Smooth muscle cell (in vitro differentiated cells): ENCODE measurements around the gene COG1. TPM values are rescaled to one million over a fixed set of nuclear protein-coding genes. Genes with fewer than 3 reads are reported as not detected.

Experiments
- DNase-seq: peaks from one replicate; lab custom pipeline; 2025; ENCODE audit not compliant: unreplicated experiment; lab: John Stamatoyannopoulos, UW
- H2AFZ ChIP-seq: fragments of 200-600 bp; sonication (generic); 2 replicates; pipeline ENCODE4 v1.6.0; 2016; ENCODE audit warnings: antibody characterized with exemption, low read depth, mild to moderate bottlenecking
- H3F3A ChIP-seq: fragments of 200-600 bp; sonication (generic); 2 replicates; pipeline ENCODE4 v1.6.0; 2017; ENCODE audit warnings: antibody characterized with exemption, low read depth
- H3K27ac ChIP-seq: fragments of 200-600 bp; sonication (generic); 2 replicates; pipeline ENCODE4 v1.5.1; 2016; ENCODE audit warnings: low read depth, mild to moderate bottlenecking
- H3K27me3 ChIP-seq: fragments of 200-600 bp; sonication (generic); 2 replicates; pipeline ENCODE4 v1.6.1; 2016; ENCODE audit warnings: low read depth, mild to moderate bottlenecking
- H3K36me3 ChIP-seq: fragments of 200-600 bp; sonication (generic); 2 replicates; pipeline ENCODE4 v1.5.1; 2016; ENCODE audit warnings: low read depth
- H3K4me1 ChIP-seq: fragments of 200-600 bp; sonication (generic); 2 replicates; pipeline ENCODE4 v1.5.1; 2016; ENCODE audit warnings: low read depth
- H3K4me2 ChIP-seq: fragments of 200-600 bp; sonication (generic); 2 replicates; pipeline ENCODE4 v1.6.0; 2016; ENCODE audit warnings: mild to moderate bottlenecking
- H3K4me3 ChIP-seq: fragments of 200-600 bp; sonication (generic); 2 replicates; pipeline ENCODE4 v1.5.1; 2016; ENCODE audit warnings: mild to moderate bottlenecking
- H3K79me2 ChIP-seq: fragments of 200-600 bp; sonication (generic); 2 replicates; pipeline ENCODE4 v1.6.0; 2016; ENCODE audit warnings: low read depth, mild to moderate bottlenecking
- H3K9ac ChIP-seq: fragments of 200-600 bp; sonication (generic); 2 replicates; pipeline ENCODE4 v1.6.0; 2016; ENCODE audit warnings: low read depth
- H3K9me3 ChIP-seq: fragments of 200-600 bp; sonication (generic); replicated peaks from 2 replicates; pipeline ENCODE4 v1.5.1; 2016; ENCODE audit warnings: low read depth
- H4K20me1 ChIP-seq: fragments of 200-600 bp; sonication (generic); 2 replicates; pipeline ENCODE4 v1.6.0; 2016; ENCODE audit warnings: low read depth
- WGBS: methylation state at CpG from one replicate; pipeline ENCODE4 v1.1.7; 2016; ENCODE audit warnings: low lambda C conversion rate; 5-methylcytosine and 5-hydroxymethylcytosine counted together
- polyA plus RNA-seq: library from polyadenylated mRNA; unstranded; fragments of >200 nt; fragmentation: Nextera tagmentation; extraction: Ambion mirVana; gene quantifications from 2 replicates; pipeline ENCODE4 v1.2.1, GENCODE V29; 2016
- total RNA-seq: library from RNA; depleted of rRNA; stranded (reverse); fragments of >200 nt; gene quantifications from 2 replicates; pipeline ENCODE4 v1.2.3, GENCODE V29; 2014
- TF ChIP-seq, protein P1 (sequence below): fragments of 200-600 bp; sonication (generic); IDR thresholded peaks from 2 replicates; pipeline ENCODE4 v1.5.1; 2017; ENCODE audit warnings: borderline replicate concordance, mild to moderate bottlenecking, antibody characterized with exemption; ENCODE audit not compliant: insufficient read depth, poor library complexity, severe bottlenecking

Gene COG1
- total and polyA plus RNA-seq, 2 experiments from 2014 or later, result 29.4 to 37.8 TPM

DNA sequence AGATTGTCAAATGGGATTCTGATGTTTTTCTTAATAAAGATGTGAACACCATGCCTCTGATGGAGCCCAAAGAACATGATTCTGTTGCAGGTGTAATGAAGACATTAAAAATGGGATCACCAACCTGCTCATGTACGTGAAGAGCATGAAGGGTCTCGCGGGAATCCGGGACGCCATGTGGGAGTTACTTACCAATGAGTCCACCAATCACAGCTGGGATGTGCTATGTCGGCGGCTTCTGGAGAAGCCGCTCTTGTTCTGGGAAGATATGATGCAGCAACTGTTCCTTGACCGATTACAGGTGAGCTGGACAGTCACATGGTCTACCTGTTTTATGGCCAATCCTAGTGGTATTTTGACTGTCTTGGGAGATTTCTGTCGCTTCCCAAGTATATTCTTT, 7.6 kb downstream of the COG1 start:
- Histone ChIP-seq H4K20me1 (peaks cover 33% of the 10 kb centered on the region), H3K27me3 (no peaks in the 10 kb centered on the region), H3F3A (no peaks in the 10 kb centered on the region), H3K4me2 (no peak overlapping the region), H3K36me3 (peaks cover 28% of the 10 kb centered on the region), H3K9ac (no peak overlapping the region), H3K27ac (no peak overlapping the region), H3K9me3 (no peaks in the 10 kb centered on the region), H3K4me3 (no peak overlapping the region), H2AFZ (no peak overlapping the region), H3K4me1 (no peaks in the 10 kb centered on the region), H3K79me2 (no peaks in the 10 kb centered on the region)
- TF ChIP-seq, protein P1, sequence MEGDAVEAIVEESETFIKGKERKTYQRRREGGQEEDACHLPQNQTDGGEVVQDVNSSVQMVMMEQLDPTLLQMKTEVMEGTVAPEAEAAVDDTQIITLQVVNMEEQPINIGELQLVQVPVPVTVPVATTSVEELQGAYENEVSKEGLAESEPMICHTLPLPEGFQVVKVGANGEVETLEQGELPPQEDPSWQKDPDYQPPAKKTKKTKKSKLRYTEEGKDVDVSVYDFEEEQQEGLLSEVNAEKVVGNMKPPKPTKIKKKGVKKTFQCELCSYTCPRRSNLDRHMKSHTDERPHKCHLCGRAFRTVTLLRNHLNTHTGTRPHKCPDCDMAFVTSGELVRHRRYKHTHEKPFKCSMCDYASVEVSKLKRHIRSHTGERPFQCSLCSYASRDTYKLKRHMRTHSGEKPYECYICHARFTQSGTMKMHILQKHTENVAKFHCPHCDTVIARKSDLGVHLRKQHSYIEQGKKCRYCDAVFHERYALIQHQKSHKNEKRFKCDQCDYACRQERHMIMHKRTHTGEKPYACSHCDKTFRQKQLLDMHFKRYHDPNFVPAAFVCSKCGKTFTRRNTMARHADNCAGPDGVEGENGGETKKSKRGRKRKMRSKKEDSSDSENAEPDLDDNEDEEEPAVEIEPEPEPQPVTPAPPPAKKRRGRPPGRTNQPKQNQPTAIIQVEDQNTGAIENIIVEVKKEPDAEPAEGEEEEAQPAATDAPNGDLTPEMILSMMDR, result no peak
- DNase-seq, result no peak
- 92% methylated on average over 10 of the region's 10 CpGs for WGBS

DNA sequence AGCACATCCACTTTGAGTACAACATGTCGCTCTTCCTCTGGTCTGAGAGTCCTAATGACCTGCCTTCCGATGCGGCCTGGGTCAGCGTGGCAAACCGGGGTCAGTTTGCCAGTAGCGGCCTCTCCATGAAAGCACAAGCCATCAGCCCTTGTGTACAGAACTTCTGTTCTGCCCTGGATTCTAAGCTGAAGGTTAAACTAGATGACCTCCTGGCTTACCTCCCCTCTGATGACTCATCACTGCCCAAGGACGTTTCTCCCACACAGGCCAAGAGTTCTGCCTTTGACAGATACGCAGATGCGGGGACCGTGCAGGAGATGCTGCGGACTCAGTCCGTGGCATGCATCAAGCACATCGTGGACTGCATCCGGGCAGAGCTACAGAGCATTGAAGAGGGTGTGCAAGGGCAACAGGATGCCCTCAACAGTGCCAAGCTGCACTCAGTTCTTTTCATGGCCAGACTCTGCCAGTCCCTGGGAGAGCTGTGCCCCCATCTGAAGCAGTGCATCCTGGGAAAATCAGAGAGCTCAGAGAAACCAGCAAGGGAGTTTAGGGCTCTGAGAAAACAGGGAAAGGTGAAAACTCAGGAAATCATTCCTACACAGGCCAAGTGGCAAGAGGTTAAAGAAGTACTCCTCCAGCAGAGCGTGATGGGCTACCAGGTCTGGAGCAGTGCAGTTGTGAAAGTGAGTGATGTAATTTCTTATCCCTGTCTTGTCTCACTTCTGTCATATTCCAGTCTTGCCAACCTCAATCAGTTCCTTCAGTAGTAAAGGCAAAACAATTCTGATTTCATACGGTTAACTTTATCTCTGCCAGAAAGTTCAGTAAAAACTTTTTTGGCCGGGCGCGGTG, 8.6 kb downstream of the COG1 start:
- Histone ChIP-seq H3K27me3 (no peaks in the 10 kb centered on the region), H3K4me3 (no peak overlapping the region), H2AFZ (no peak overlapping the region), H3K4me1 (no peaks in the 10 kb centered on the region), H4K20me1 (peaks cover 33% of the 10 kb centered on the region), H3F3A (no peaks in the 10 kb centered on the region), H3K36me3 (peaks cover 28% of the 10 kb centered on the region), H3K79me2 (no peaks in the 10 kb centered on the region), H3K9me3 (no peaks in the 10 kb centered on the region), H3K4me2 (no peak overlapping the region), H3K9ac (no peak overlapping the region), H3K27ac (no peak overlapping the region)
- DNase-seq, result no peak
- WGBS, result 86% methylated on average over 19 of the region's 19 CpGs
- TF ChIP-seq, protein P1, result no peak

GRCh38 chr17:73203135-73203787, 10.4 kb downstream of the COG1 start:
- Histone ChIP-seq H3K9me3 (no peaks in the 10 kb centered on the region), H3K9ac (no peak overlapping the region), H3F3A (no peaks in the 10 kb centered on the region), H3K79me2 (no peaks in the 10 kb centered on the region), H3K4me2 (no peak overlapping the region), H3K36me3 (peaks cover 26% of the 10 kb centered on the region), H3K27ac (no peak overlapping the region), H4K20me1 (peaks cover 34% of the 10 kb centered on the region), H3K27me3 (no peaks in the 10 kb centered on the region), H2AFZ (no peak overlapping the region), H3K4me1 (no peaks in the 10 kb centered on the region), H3K4me3 (no peak overlapping the region)
- no peak for DNase-seq
- TF ChIP-seq, protein P1, result no peak
- WGBS, result 85% methylated on average over 8 of the region's 8 CpGs
